ENCODE results near the gene CLSTN2.

DNA sequence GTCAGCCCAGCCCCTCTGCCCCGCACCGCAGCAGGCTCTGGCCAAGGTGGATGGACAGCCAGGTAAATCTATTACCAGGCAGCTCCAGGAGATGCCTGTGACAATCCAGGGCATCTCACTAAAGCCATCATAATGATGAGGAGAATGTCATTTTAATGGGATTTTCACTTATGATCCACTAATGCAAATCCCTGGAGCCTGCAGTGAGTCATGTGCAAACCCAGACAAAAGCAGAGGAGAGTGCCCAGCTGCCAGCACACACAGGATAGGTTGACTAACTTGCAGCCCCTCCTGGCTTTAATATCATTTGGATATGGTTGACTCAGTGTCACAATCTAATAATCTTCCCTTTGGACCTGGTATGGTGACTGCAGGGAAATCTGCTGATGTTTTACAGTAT, 536.0 kb downstream of the CLSTN2 start:
- TF ChIP-seq, protein P1, sequence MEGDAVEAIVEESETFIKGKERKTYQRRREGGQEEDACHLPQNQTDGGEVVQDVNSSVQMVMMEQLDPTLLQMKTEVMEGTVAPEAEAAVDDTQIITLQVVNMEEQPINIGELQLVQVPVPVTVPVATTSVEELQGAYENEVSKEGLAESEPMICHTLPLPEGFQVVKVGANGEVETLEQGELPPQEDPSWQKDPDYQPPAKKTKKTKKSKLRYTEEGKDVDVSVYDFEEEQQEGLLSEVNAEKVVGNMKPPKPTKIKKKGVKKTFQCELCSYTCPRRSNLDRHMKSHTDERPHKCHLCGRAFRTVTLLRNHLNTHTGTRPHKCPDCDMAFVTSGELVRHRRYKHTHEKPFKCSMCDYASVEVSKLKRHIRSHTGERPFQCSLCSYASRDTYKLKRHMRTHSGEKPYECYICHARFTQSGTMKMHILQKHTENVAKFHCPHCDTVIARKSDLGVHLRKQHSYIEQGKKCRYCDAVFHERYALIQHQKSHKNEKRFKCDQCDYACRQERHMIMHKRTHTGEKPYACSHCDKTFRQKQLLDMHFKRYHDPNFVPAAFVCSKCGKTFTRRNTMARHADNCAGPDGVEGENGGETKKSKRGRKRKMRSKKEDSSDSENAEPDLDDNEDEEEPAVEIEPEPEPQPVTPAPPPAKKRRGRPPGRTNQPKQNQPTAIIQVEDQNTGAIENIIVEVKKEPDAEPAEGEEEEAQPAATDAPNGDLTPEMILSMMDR (IDR thresholded peaks at IDR 0.05), result no peak
- TF ChIP-seq POLR2A (IDR thresholded peaks at IDR 0.05) (no peak), POLR2AphosphoS5 (IDR thresholded peaks at IDR 0.05; ENCODE audit: insufficient read depth in 1 of 2, low read depth in 1 of 2) (no peak)

Measured in vagina (tissue), 2 donors.